ENCODE results near the gene FANCD2. TPM values are rescaled to one million over a fixed set of nuclear protein-coding genes. Genes with fewer than 3 reads are reported as not detected.
"Not testable (repeated sequence)": the region's sequence is repeated elsewhere in the genome, so short reads cannot be mapped to it uniquely, and the experiment has no call there.

FANCD2 gene
- polyA plus RNA-seq (2013, experiment 1 of 2; ENCODE audit: insufficient read length): 8.1 TPM
- polyA plus RNA-seq (2013, experiment 2 of 2; ENCODE audit: insufficient read length): 9.7 TPM

GRCh38 chr3:10026084-10026890, at the start of gene FANCD2:
Gene FANCD2 (plus strand): TSS chr3:10026437. CDS start chr3:10028658, 2,221 bp downstream.
- DNase-seq: peak; percentile 86

GRCh38 chr3:9976721-9977709, 49.2 kb upstream of the FANCD2 start:
- DNase-seq: peak; percentile 97

- DNase-seq: no peak
Observed at GRCh38 chr3:9978710-9979305, 47.4 kb upstream of the FANCD2 start.

- no peak for DNase-seq
Observed at GRCh38 chr3:9980251-9980650, 46.0 kb upstream of the FANCD2 start.

- DNase-seq: no peak
Observed at GRCh38 chr3:9986230-9986725, 40.0 kb upstream of the FANCD2 start.

- DNase-seq: no peak
Observed at GRCh38 chr3:9994086-9994844, 32.0 kb upstream of the FANCD2 start.

- DNase-seq: no peak
Observed at GRCh38 chr3:10000686-10001085, 25.6 kb upstream of the FANCD2 start.

- no peak for DNase-seq
Observed at GRCh38 chr3:10002951-10003350, 23.3 kb upstream of the FANCD2 start.

- no peak for DNase-seq
Observed at GRCh38 chr3:10004506-10004905, 21.7 kb upstream of the FANCD2 start.

- peak; percentile 29 for DNase-seq
Observed at GRCh38 chr3:10004960-10005564, 21.2 kb upstream of the FANCD2 start.

- DNase-seq: no peak
Observed at GRCh38 chr3:10006048-10006761, 20.0 kb upstream of the FANCD2 start.

GRCh38 chr3:10006762-10007090, 19.5 kb upstream of the FANCD2 start:
- DNase-seq: no peak

GRCh38 chr3:10007126-10007782, 19.0 kb upstream of the FANCD2 start:
- DNase-seq: no peak

- DNase-seq: not testable (repeated sequence)
Observed at GRCh38 chr3:10008216-10008587, 18.0 kb upstream of the FANCD2 start.

- DNase-seq: peak; percentile 65
Observed at GRCh38 chr3:10008588-10009344, 17.5 kb upstream of the FANCD2 start.

GRCh38 chr3:10010421-10010877, 15.8 kb upstream of the FANCD2 start:
- no peak for DNase-seq

- DNase-seq: peak; percentile 87
Observed at GRCh38 chr3:10010878-10011465, 15.3 kb upstream of the FANCD2 start.

- no peak for DNase-seq
Observed at GRCh38 chr3:10011631-10012030, 14.6 kb upstream of the FANCD2 start.

GRCh38 chr3:10012106-10012505, 14.1 kb upstream of the FANCD2 start:
- no peak for DNase-seq

All from fibroblast of skin of scalp (primary cell).